Peyer's patch (tissue), 4 donors: ENCODE measurements around the gene PPIE. TPM values are rescaled to one million over a fixed set of nuclear protein-coding genes. Genes with fewer than 3 reads are reported as not detected.

ENCODE experiments used
- DNase-seq, 3 donors: peaks; one replicate each; pipeline ENCODE4 v3.0.0-alpha.2; 2017 to 2019
- H3K27ac ChIP-seq, 4 donors: fragments of 200-600 bp; sonication (generic); one replicate each; pipeline ENCODE4 v1.5.1; 2016 to 2019
- H3K27me3 ChIP-seq, 2 donors: fragments of 200-600 bp; sonication (generic); one replicate each; pipeline ENCODE4 v1.5.1; 2019
- H3K36me3 ChIP-seq, 3 donors: fragments of 200-600 bp; sonication (generic); one replicate each; pipeline ENCODE4 v1.5.1; 2016 to 2019
- H3K4me1 ChIP-seq, 4 donors: fragments of 200-600 bp; sonication (generic); one replicate each; pipeline ENCODE4 v1.5.1; 2016 to 2019
- H3K4me3 ChIP-seq, 4 donors: fragments of 200-600 bp; sonication (generic); 1 replicate in 3 of 4; 2 replicates in 1 of 4; pipeline ENCODE4 v1.5.1; 2016 to 2019; ENCODE audit warnings: mild to moderate bottlenecking in 1 of 4
- H3K9me3 ChIP-seq, 4 donors: fragments of 200-600 bp; sonication (generic); one replicate each; pipeline ENCODE4 v1.5.1; 2016 to 2019; ENCODE audit warnings: mild to moderate bottlenecking in 1 of 4
- POLR2A ChIP-seq, 2 donors: fragments of 450-650 bp; IDR thresholded peaks; one replicate each; pipeline ENCODE4 v1.5.1; 2017; ENCODE audit warnings: antibody characterized with exemption in 2 of 2, mild to moderate bottlenecking in 2 of 2, moderate library complexity in 2 of 2
- total RNA-seq, 4 donors: library from RNA; depleted of rRNA; stranded (reverse); fragments of >200 nt; gene quantifications; one replicate each; pipeline ENCODE4 v1.1.0, GENCODE V29; 2016
- TF ChIP-seq, protein P1 (sequence below), 6 experiments: fragments of 450-650 bp in 4 of 6; fragments of 200-600 bp in 2 of 6; sonication (generic) in 1 of 6; IDR thresholded peaks; one replicate each; pipeline ENCODE4 v1.5.1; 2017 to 2019; ENCODE audit warnings: antibody characterized with exemption in 6 of 6, mild to moderate bottlenecking in 3 of 6, moderate library complexity in 1 of 6

Gene PPIE
- total RNA-seq, 4 donors from 2014 or later: 33.0 to 39.0 (median 37.0) TPM

DNA sequence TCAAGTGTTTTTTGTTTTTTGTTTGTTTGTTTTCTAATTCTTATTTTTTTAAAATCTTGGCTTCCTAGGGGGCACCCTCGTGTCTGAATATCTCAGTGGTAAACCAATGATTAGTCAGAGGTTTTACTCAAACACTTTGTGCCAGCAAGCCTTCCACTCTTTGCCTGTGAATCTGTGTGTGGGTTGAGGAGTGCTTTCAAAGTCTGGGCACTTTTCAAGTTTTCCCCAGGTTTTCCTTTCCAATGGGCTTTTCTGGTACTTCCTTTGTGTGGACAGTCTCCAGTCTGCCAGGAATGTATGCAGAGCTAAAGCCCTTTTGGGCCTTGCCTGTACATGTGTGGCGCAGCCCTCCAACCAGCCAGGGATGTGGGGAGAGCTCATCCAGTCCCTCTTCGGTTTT lies 9.7 kb upstream of the PPIE start:
- peaks cover 0 to 8% of the 10 kb centered on the region in 2 donors for H3K27me3 ChIP-seq
- H3K36me3 ChIP-seq: no peaks in the 10 kb centered on the region
- H3K9me3 ChIP-seq: no peaks in the 10 kb centered on the region
- no peak overlapping the region for H3K4me3 ChIP-seq
- H3K27ac ChIP-seq: no peak overlapping the region
- no peak for DNase-seq
- TF ChIP-seq POLR2A (IDR thresholded peaks at IDR 0.05): no peak
- TF ChIP-seq, protein P1, sequence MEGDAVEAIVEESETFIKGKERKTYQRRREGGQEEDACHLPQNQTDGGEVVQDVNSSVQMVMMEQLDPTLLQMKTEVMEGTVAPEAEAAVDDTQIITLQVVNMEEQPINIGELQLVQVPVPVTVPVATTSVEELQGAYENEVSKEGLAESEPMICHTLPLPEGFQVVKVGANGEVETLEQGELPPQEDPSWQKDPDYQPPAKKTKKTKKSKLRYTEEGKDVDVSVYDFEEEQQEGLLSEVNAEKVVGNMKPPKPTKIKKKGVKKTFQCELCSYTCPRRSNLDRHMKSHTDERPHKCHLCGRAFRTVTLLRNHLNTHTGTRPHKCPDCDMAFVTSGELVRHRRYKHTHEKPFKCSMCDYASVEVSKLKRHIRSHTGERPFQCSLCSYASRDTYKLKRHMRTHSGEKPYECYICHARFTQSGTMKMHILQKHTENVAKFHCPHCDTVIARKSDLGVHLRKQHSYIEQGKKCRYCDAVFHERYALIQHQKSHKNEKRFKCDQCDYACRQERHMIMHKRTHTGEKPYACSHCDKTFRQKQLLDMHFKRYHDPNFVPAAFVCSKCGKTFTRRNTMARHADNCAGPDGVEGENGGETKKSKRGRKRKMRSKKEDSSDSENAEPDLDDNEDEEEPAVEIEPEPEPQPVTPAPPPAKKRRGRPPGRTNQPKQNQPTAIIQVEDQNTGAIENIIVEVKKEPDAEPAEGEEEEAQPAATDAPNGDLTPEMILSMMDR (IDR thresholded peaks at IDR 0.05): no peak
- no peaks in the 10 kb centered on the region for H3K4me1 ChIP-seq

DNA sequence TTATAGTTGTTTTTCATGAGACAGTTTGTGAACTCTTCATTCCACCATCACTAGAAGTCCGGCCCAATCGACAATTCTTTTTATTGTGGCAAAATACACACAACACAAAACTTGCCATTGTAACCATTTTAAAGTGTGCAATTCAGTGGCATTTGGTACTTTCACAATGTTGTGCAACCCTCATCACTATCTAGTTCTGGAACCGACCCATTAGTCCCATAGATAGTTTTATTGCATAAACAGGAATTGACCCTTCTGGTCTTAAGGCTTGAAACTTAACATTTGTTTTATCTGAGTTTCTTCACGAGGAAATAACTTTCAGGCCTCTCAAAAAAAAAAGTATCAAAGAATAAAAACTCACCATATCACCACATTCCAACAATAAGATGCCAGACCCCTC lies 8.8 kb upstream of the PPIE start:
- Histone ChIP-seq H3K4me1 (no peaks in the 10 kb centered on the region), H3K27ac (no peak overlapping the region), H3K27me3 (peaks cover 0 to 8% of the 10 kb centered on the region in 2 donors), H3K36me3 (no peaks in the 10 kb centered on the region), H3K9me3 (no peaks in the 10 kb centered on the region), H3K4me3 (no peak overlapping the region)
- no peak for DNase-seq
- TF ChIP-seq, protein P1 (IDR thresholded peaks at IDR 0.05): no peak
- no peak for TF ChIP-seq POLR2A (IDR thresholded peaks at IDR 0.05)

DNA sequence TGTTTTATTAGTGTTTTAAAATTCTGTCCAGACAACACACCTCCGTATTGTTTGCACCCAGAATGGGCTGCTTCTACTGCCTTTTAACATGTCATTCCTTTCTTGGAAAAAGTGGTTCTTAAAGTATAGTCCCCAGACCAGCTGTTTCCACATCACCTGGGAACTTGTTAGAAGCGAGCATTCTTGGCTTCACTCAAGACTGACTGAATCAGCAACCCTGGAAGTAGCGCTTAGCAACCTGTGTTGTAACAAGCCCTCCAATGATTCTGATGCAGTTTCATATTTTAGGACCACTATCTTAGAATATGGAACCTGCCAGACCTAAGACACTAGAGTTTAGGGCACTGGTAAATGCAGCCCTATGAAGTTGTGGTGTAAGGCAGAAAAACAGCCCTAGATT lies 6.0 kb upstream of the PPIE start:
- no peak for DNase-seq
- Histone ChIP-seq H3K27me3 (peaks cover 0 to 4% of the 10 kb centered on the region in 2 donors), H3K27ac (no peak overlapping the region), H3K9me3 (no peaks in the 10 kb centered on the region), H3K4me3 (no peak overlapping the region), H3K4me1 (no peaks in the 10 kb centered on the region), H3K36me3 (no peaks in the 10 kb centered on the region)
- TF ChIP-seq POLR2A (IDR thresholded peaks at IDR 0.05): no peak
- TF ChIP-seq, protein P1 (IDR thresholded peaks at IDR 0.05): no peak

DNA sequence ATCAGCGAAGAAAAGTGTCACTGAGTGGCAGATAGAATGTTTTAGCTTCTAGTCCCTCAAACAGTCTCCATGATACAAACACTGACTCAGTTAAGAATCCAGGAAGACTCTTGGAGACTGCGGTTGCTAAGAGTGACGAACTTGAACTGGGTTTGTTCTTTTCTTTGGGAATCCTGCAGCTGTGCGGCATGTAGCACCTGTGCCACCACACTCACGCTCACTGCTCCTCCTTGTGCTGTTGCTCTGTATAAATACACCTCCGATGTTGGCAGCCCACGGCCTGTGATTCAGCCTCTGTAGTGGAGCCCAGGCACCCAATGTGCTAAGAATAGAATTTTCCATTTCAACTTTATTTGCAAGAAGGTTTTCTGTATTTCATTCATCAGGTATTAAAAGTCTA lies 5.5 kb upstream of the PPIE start:
- no peak overlapping the region for H3K27ac ChIP-seq
- no peak for DNase-seq
- TF ChIP-seq, protein P1 (IDR thresholded peaks at IDR 0.05): no peak
- no peak for TF ChIP-seq POLR2A (IDR thresholded peaks at IDR 0.05)
- no peaks in the 10 kb centered on the region for H3K4me1 ChIP-seq
- H3K36me3 ChIP-seq: no peaks in the 10 kb centered on the region
- no peak overlapping the region for H3K4me3 ChIP-seq
- no peaks in the 10 kb centered on the region for H3K9me3 ChIP-seq
- peaks cover 0 to 2% of the 10 kb centered on the region in 2 donors for H3K27me3 ChIP-seq

DNA sequence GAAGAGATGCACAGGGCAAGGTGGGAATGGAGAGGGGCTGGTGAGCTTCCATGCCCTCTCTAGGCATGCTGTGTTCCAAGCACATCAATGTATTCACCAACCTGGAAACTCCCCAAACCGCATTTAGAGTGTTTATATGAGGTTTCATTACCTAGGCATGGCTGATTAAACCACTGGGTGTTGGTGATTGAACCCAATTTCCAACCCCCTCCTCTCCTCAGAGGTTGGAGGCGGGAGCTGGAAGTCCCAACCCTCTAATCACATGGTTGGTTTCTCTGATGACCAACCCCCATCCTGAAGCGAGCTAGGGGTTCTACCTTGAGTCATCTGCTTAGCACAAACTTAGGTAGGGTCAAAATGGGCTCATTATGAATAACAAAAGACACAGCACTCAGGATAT lies 3.0 kb upstream of the PPIE start:
- H3K4me3 ChIP-seq: no peak overlapping the region
- H3K27me3 ChIP-seq: no peaks in the 10 kb centered on the region
- TF ChIP-seq, protein P1 (IDR thresholded peaks at IDR 0.05): no peak
- TF ChIP-seq POLR2A (IDR thresholded peaks at IDR 0.05): no peak
- H3K9me3 ChIP-seq: no peaks in the 10 kb centered on the region
- no peak overlapping the region for H3K27ac ChIP-seq
- peaks cover 0 to 4% (median 0%) of the 10 kb centered on the region in 3 donors for H3K36me3 ChIP-seq
- DNase-seq: no peak
- peaks cover 0 to 12% (median 9%) of the 10 kb centered on the region in 4 donors for H3K4me1 ChIP-seq
